ENCODE data around the gene PLPP2. TPM values are rescaled to one million over a fixed set of nuclear protein-coding genes. Genes with fewer than 3 reads are reported as not detected.

Gene PLPP2
- total and polyA plus RNA-seq, 2 of the 13 experiments (the other 11 are each of a cell fraction or from before 2014, with no cell fraction given), result not detected

DNA sequence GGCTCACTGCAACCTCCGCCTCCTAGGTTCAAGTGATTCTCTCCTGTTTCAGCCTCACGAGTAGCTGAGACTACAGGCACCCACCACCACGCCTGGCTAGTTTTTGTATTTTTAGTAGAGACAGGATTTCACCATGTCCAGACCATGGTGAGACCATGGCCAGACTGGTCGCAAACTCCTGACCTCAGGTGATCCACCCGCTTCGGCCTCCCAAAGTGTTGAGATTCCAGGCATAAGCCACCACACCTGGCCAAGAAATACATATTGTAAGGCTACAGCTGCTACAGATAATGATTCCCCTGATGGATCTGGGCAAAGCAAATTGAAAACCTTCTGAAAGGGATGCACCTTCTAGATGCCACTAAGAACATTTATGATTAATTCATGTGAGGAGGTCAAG is 17.8 kb downstream of the PLPP2 start:
- CTCF ChIA-PET (ENCODE audit: low intra/inter-chr PET ratio, low total read pairs), result no interaction called here

More for the DNA sequence above, 17.8 kb downstream of the PLPP2 start:
- H3K4me3 ChIP-seq (replicated peaks in 1 of 3; ENCODE audit: insufficient read depth in 1 of 3, low read depth in 2 of 3, low read length in 3 of 3), result no peak overlapping the region
- BruUV-seq (replicated peaks), result no TSS peak
- no peaks in the 10 kb centered on the region for H3K36me3 ChIP-seq (replicated peaks in 1 of 2; ENCODE audit: control insufficient read depth in 1 of 2, insufficient read depth in 2 of 2, low read length in 2 of 2)
- POLR2A ChIA-PET, result no interaction called here
- H3K4me1 ChIP-seq (ENCODE audit: insufficient read depth, low read length), result no peaks in the 10 kb centered on the region
- TF ChIP-seq SALL2 (CRISPR knock-in tag; IDR thresholded peaks at IDR 0.05) (no peak), TBX2 (CRISPR knock-in tag; IDR thresholded peaks at IDR 0.05; ENCODE audit: borderline replicate concordance) (no peak), FOSL2 (CRISPR knock-in tag; IDR thresholded peaks at IDR 0.05) (no peak), NR2F2 (IDR thresholded peaks at IDR 0.05; ENCODE audit: borderline replicate concordance, low read depth) (no peak), ZBTB1 (CRISPR knock-in tag; IDR thresholded peaks at IDR 0.05; ENCODE audit: borderline replicate concordance) (no peak), FOXC1 (CRISPR knock-in tag; IDR thresholded peaks at IDR 0.05; ENCODE audit: borderline replicate concordance) (no peak), KLF15 (CRISPR knock-in tag; IDR thresholded peaks at IDR 0.05; ENCODE audit: borderline replicate concordance) (no peak)
- TF ChIP-seq, protein P1, sequence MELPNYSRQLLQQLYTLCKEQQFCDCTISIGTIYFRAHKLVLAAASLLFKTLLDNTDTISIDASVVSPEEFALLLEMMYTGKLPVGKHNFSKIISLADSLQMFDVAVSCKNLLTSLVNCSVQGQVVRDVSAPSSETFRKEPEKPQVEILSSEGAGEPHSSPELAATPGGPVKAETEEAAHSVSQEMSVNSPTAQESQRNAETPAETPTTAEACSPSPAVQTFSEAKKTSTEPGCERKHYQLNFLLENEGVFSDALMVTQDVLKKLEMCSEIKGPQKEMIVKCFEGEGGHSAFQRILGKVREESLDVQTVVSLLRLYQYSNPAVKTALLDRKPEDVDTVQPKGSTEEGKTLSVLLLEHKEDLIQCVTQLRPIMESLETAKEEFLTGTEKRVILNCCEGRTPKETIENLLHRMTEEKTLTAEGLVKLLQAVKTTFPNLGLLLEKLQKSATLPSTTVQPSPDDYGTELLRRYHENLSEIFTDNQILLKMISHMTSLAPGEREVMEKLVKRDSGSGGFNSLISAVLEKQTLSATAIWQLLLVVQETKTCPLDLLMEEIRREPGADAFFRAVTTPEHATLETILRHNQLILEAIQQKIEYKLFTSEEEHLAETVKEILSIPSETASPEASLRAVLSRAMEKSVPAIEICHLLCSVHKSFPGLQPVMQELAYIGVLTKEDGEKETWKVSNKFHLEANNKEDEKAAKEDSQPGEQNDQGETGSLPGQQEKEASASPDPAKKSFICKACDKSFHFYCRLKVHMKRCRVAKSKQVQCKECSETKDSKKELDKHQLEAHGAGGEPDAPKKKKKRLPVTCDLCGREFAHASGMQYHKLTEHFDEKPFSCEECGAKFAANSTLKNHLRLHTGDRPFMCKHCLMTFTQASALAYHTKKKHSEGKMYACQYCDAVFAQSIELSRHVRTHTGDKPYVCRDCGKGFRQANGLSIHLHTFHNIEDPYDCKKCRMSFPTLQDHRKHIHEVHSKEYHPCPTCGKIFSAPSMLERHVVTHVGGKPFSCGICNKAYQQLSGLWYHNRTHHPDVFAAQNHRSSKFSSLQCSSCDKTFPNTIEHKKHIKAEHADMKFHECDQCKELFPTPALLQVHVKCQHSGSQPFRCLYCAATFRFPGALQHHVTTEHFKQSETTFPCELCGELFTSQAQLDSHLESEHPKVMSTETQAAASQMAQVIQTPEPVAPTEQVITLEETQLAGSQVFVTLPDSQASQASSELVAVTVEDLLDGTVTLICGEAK (IDR thresholded peaks at IDR 0.05), result no peak
- TF ChIP-seq, protein P1 (CRISPR knock-in tag; IDR thresholded peaks at IDR 0.05), result no peak
- TF ChIP-seq, protein P2, sequence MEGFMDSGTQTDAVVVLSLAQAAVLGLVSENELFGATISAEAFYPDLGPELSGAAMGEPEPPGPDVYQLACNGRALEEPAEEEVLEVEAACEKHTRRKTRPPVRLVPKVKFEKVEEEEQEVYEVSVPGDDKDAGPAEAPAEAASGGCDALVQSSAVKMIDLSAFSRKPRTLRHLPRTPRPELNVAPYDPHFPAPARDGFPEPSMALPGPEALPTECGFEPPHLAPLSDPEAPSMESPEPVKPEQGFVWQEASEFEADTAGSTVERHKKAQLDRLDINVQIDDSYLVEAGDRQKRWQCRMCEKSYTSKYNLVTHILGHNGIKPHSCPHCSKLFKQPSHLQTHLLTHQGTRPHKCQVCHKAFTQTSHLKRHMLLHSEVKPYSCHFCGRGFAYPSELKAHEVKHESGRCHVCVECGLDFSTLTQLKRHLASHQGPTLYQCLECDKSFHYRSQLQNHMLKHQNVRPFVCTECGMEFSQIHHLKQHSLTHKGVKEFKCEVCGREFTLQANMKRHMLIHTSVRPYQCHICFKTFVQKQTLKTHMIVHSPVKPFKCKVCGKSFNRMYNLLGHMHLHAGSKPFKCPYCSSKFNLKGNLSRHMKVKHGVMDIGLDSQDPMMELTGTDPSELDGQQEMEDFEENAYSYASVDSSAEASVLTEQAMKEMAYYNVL (CRISPR knock-in tag; IDR thresholded peaks at IDR 0.05; ENCODE audit: borderline replicate concordance), result no peak
- ATAC-seq (no peak), DNase-seq (ENCODE audit: low spot score) (no peak), FAIRE-seq (no peak)
- H3K79me2 ChIP-seq (ENCODE audit: insufficient read depth, low read length), result no peaks in the 10 kb centered on the region
- H2AFZ ChIP-seq (ENCODE audit: low read length), result no peak overlapping the region
- WGBS (ENCODE audit: low lambda C conversion rate), result 35% methylated on average over 4 of the region's 6 CpGs
- H3K27ac ChIP-seq (ENCODE audit: extremely low read length, insufficient read depth, low read length), result no peak overlapping the region
- no peaks in the 10 kb centered on the region for H3K9me3 ChIP-seq (ENCODE audit: low read length)
- intact Hi-C loops (cut with micrococcal nuclease; ENCODE audit: unreplicated experiment) (no loop called here), in situ Hi-C loops (cut with HindIII; ENCODE audit: extremely low pct_ligation_motif_present, low pct_unique_long_range_greater_than_20kb) (no loop called here)
- no peak overlapping the region for H3K9ac ChIP-seq (ENCODE audit: insufficient read depth, low read depth, low read length)
- peaks cover 0 to 17% of the 10 kb centered on the region in 2 experiments; a peak in 3 of 5 replicates for H3K27me3 ChIP-seq (ENCODE audit: control insufficient read depth in 1 of 2, insufficient read depth in 2 of 2, low read length in 2 of 2)
- H3K4me2 ChIP-seq (ENCODE audit: low read depth, low read length), result no peak overlapping the region
- no peaks in the 10 kb centered on the region for H4K20me1 ChIP-seq (ENCODE audit: insufficient read depth, low read length)
